Gastroesophageal sphincter (tissue), 3 donors: ENCODE data around the gene CAPG.

Source experiments
- POLR2A ChIP-seq, 2 donors: fragments of 450-650 bp; IDR thresholded peaks; one replicate each; pipeline ENCODE4 v1.6.1; 2017; ENCODE audit warnings: antibody characterized with exemption in 2 of 2, mild to moderate bottlenecking in 2 of 2, moderate library complexity in 1 of 2
- TF ChIP-seq, protein P1 (sequence below), 4 experiments: fragments of 200-600 bp in 2 of 4; fragments of 450-650 bp in 2 of 4; sonication (generic) in 1 of 4; IDR thresholded peaks; one replicate each; pipeline ENCODE4 v1.5.1; 2017 to 2019; ENCODE audit warnings: antibody characterized with exemption in 4 of 4, mild to moderate bottlenecking in 2 of 4, moderate library complexity in 2 of 4

DNA sequence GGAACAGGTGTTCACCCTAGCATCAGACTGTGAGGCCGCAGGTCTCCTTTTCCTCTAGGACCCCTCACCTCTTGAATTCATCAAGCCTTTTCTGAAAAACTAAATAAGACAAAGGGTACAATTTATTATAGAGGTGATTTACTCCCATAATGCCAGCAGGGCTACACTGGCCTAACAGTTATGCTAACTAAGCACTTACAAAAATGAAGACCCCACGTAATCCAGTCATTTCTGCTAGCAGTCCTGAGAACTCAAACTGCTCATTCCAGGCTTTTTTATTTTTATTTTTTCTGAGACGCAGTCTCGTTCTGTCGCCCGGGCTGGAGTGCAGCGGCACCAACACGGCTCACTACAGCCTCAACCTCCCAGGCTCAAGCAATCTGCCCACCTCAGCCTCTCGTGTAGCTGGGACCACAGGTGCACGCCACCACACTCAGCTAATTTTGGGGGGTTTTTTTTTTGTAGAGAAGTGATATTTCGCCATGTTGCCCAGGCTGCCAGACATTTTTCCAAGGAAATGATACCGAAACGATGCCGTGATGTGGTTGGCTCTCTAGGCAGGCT is 14.2 kb downstream of the CAPG start:
- no peak for TF ChIP-seq POLR2A (IDR thresholded peaks at IDR 0.05)
- TF ChIP-seq, protein P1, sequence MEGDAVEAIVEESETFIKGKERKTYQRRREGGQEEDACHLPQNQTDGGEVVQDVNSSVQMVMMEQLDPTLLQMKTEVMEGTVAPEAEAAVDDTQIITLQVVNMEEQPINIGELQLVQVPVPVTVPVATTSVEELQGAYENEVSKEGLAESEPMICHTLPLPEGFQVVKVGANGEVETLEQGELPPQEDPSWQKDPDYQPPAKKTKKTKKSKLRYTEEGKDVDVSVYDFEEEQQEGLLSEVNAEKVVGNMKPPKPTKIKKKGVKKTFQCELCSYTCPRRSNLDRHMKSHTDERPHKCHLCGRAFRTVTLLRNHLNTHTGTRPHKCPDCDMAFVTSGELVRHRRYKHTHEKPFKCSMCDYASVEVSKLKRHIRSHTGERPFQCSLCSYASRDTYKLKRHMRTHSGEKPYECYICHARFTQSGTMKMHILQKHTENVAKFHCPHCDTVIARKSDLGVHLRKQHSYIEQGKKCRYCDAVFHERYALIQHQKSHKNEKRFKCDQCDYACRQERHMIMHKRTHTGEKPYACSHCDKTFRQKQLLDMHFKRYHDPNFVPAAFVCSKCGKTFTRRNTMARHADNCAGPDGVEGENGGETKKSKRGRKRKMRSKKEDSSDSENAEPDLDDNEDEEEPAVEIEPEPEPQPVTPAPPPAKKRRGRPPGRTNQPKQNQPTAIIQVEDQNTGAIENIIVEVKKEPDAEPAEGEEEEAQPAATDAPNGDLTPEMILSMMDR (IDR thresholded peaks at IDR 0.05): no peak
